Epithelial cell of proximal tubule (primary cell): ENCODE results near the gene NCKAP5. TPM values are rescaled to one million over a fixed set of nuclear protein-coding genes. Genes with fewer than 3 reads are reported as not detected.
"Not testable (repeated sequence)": the region's sequence is repeated elsewhere in the genome, so short reads cannot be mapped to it uniquely, and the experiment has no call there.

Experiments
- DNase-seq: peaks from one replicate; pipeline ENCODE4 v3.0.0-alpha.2; 2011; ENCODE audit warnings: low read depth
- H3K4me3 ChIP-seq: 2 replicates; pipeline ENCODE4 v1.5.1; 2011; ENCODE audit warnings: low read depth, mild to moderate bottlenecking, low read length
- CTCF ChIP-seq: conservative IDR thresholded peaks from 2 replicates; pipeline ENCODE4 v1.5.1; 2012; ENCODE audit warnings: low read depth, mild to moderate bottlenecking, low read length
- total RNA-seq: library from RNA; depleted of rRNA; stranded (reverse); fragments of >200 nt; gene quantifications from 2 replicates; pipeline ENCODE4 v1.2.3, GENCODE V29; 2015

NCKAP5 gene
- total RNA-seq, 1 donor from 2014 or later, result 0.69 TPM

- no peak for DNase-seq
- H3K4me3 ChIP-seq, result no peak overlapping the region
- TF ChIP-seq CTCF, result no peak
Measured at GRCh38 chr2:132814651-132815050, 753.6 kb downstream of the NCKAP5 start.

- TF ChIP-seq CTCF, result no peak
- no peak overlapping the region for H3K4me3 ChIP-seq
- DNase-seq, result no peak
Measured at GRCh38 chr2:132813422-132813821, 754.8 kb downstream of the NCKAP5 start.

GRCh38 chr2:132811148-132811915 lies 756.9 kb downstream of the NCKAP5 start:
- no peak for DNase-seq
- TF ChIP-seq CTCF, result no peak
- H3K4me3 ChIP-seq, result no peak overlapping the region

GRCh38 chr2:132809962-132810361 lies 758.3 kb downstream of the NCKAP5 start:
- not testable (repeated sequence) for DNase-seq, H3K4me3 ChIP-seq

- TF ChIP-seq CTCF, result no peak
- peak; percentile 22 for DNase-seq
- no peak overlapping the region for H3K4me3 ChIP-seq
Measured at GRCh38 chr2:132804051-132804450, 764.2 kb downstream of the NCKAP5 start.

GRCh38 chr2:132798341-132798740 lies 769.9 kb downstream of the NCKAP5 start:
- no peak for TF ChIP-seq CTCF
- no peak overlapping the region for H3K4me3 ChIP-seq
- no peak for DNase-seq

- no peak for DNase-seq
- no peak for TF ChIP-seq CTCF
- H3K4me3 ChIP-seq, result no peak overlapping the region
Measured at GRCh38 chr2:132797556-132797955, 770.7 kb downstream of the NCKAP5 start.
